ENCODE results near the gene ACTL9. TPM values are rescaled to one million over a fixed set of nuclear protein-coding genes. Genes with fewer than 3 reads are reported as not detected.

Gene ACTL9
- total RNA-seq, 2 donors from 2014 or later: not detected

- peaks cover 17% of the 10 kb centered on the region for H3K9me3 Mint-ChIP-seq
- WGBS, 2 experiments (ENCODE audit: insufficient coverage in 1 of 2, insufficient read length in 1 of 2): 80 to 89% methylated on average over 1 of the region's 1 CpG
- TF ChIP-seq CTCF (conservative IDR thresholded peaks at IDR 0.05): no peak
Measured at GRCh38 chr19:8682931-8683330, 15.7 kb downstream of the ACTL9 start.

GRCh38 chr19:8682472-8682871, 16.1 kb downstream of the ACTL9 start:
- H3K4me1 Mint-ChIP-seq: peaks cover 6% of the 10 kb centered on the region
- Histone ChIP-seq H3K27me3 (ENCODE audit: control insufficient read depth, insufficient read depth, low read length, poor library complexity, severe bottlenecking) (no peaks in the 10 kb centered on the region), H3K4me1 (ENCODE audit: control insufficient read depth, insufficient read depth, low read length) (no peaks in the 10 kb centered on the region), H3K27ac (ENCODE audit: low read depth, low read length) (no peak overlapping the region), H3K4me3 (ENCODE audit: low read length) (no peak overlapping the region), H3K9ac (ENCODE audit: extremely low read depth, low read length, poor library complexity, severe bottlenecking) (no peak overlapping the region), H3K36me3 (ENCODE audit: control insufficient read depth, insufficient read depth, low read length) (no peaks in the 10 kb centered on the region), H3K9me3 (ENCODE audit: control insufficient read depth, low read length) (peaks cover 4% of the 10 kb centered on the region)
- H3K4me3 Mint-ChIP-seq: no peak overlapping the region
- no peak for DNase-seq
- peaks cover 21% of the 10 kb centered on the region for H3K9me3 Mint-ChIP-seq
- no peaks in the 10 kb centered on the region for H3K36me3 Mint-ChIP-seq (ENCODE audit: low read depth)
- no peak for TF ChIP-seq CTCF (conservative IDR thresholded peaks at IDR 0.05)
- 42 to 50% methylated on average over 2 of the region's 2 CpGs for WGBS, 2 experiments (ENCODE audit: insufficient coverage in 1 of 2, insufficient read length in 1 of 2)
- H3K27me3 Mint-ChIP-seq (ENCODE audit: insufficient read depth): peaks cover 2% of the 10 kb centered on the region
- H3K27ac Mint-ChIP-seq: no peak overlapping the region

More at GRCh38 chr19:8682931-8683330, 15.7 kb downstream of the ACTL9 start:
- no peak overlapping the region for H3K4me3 ChIP-seq (ENCODE audit: low read length)
- H3K4me1 ChIP-seq (ENCODE audit: control insufficient read depth, insufficient read depth, low read length): no peaks in the 10 kb centered on the region
- no peaks in the 10 kb centered on the region for H3K27me3 ChIP-seq (ENCODE audit: control insufficient read depth, insufficient read depth, low read length, poor library complexity, severe bottlenecking)
- Mint-ChIP-seq H3K27ac (no peak overlapping the region), H3K4me1 (peaks cover 6% of the 10 kb centered on the region), H3K36me3 (ENCODE audit: low read depth) (no peaks in the 10 kb centered on the region), H3K4me3 (no peak overlapping the region), H3K27me3 (ENCODE audit: insufficient read depth) (peaks cover 2% of the 10 kb centered on the region)
- H3K27ac ChIP-seq (ENCODE audit: low read depth, low read length): no peak overlapping the region
- H3K36me3 ChIP-seq (ENCODE audit: control insufficient read depth, insufficient read depth, low read length): no peaks in the 10 kb centered on the region
- peaks cover 4% of the 10 kb centered on the region for H3K9me3 ChIP-seq (ENCODE audit: control insufficient read depth, low read length)
- H3K9ac ChIP-seq (ENCODE audit: extremely low read depth, low read length, poor library complexity, severe bottlenecking): no peak overlapping the region
- DNase-seq: peak; percentile 24

- Histone ChIP-seq H3K4me3 (ENCODE audit: low read length) (no peak overlapping the region), H3K27me3 (ENCODE audit: control insufficient read depth, insufficient read depth, low read length, poor library complexity, severe bottlenecking) (no peaks in the 10 kb centered on the region), H3K4me1 (ENCODE audit: control insufficient read depth, insufficient read depth, low read length) (no peaks in the 10 kb centered on the region), H3K27ac (ENCODE audit: low read depth, low read length) (no peak overlapping the region), H3K9me3 (ENCODE audit: control insufficient read depth, low read length) (peaks cover 4% of the 10 kb centered on the region), H3K9ac (ENCODE audit: extremely low read depth, low read length, poor library complexity, severe bottlenecking) (no peak overlapping the region), H3K36me3 (ENCODE audit: control insufficient read depth, insufficient read depth, low read length) (no peaks in the 10 kb centered on the region)
- 80 to 85% methylated on average over 1 to 2 of the region's 2 CpGs for WGBS, 2 experiments (ENCODE audit: insufficient coverage in 1 of 2, insufficient read length in 1 of 2)
- H3K9me3 Mint-ChIP-seq: peaks cover 21% of the 10 kb centered on the region
- no peak overlapping the region for H3K4me3 Mint-ChIP-seq
- DNase-seq: no peak
- H3K4me1 Mint-ChIP-seq: peaks cover 6% of the 10 kb centered on the region
- H3K27ac Mint-ChIP-seq: no peak overlapping the region
- H3K27me3 Mint-ChIP-seq (ENCODE audit: insufficient read depth): peaks cover 2% of the 10 kb centered on the region
- no peaks in the 10 kb centered on the region for H3K36me3 Mint-ChIP-seq (ENCODE audit: low read depth)
- TF ChIP-seq CTCF (conservative IDR thresholded peaks at IDR 0.05): no peak
Measured at GRCh38 chr19:8681345-8682029, 17.1 kb downstream of the ACTL9 start.

Measured in endodermal cell (in vitro differentiated cells).